GM12873 (cell line): ENCODE data around the gene PCDH9.

Source experiments
- CTCF ChIP-seq: IDR thresholded peaks from 2 replicates; pipeline ENCODE4 v1.5.1; 2012; ENCODE audit warnings: low read depth, mild to moderate bottlenecking, moderate library complexity, low read length, control low read depth; ENCODE audit not compliant: insufficient read depth; ENCODE audit errors: missing control alignments

PCDH9 gene

DNA sequence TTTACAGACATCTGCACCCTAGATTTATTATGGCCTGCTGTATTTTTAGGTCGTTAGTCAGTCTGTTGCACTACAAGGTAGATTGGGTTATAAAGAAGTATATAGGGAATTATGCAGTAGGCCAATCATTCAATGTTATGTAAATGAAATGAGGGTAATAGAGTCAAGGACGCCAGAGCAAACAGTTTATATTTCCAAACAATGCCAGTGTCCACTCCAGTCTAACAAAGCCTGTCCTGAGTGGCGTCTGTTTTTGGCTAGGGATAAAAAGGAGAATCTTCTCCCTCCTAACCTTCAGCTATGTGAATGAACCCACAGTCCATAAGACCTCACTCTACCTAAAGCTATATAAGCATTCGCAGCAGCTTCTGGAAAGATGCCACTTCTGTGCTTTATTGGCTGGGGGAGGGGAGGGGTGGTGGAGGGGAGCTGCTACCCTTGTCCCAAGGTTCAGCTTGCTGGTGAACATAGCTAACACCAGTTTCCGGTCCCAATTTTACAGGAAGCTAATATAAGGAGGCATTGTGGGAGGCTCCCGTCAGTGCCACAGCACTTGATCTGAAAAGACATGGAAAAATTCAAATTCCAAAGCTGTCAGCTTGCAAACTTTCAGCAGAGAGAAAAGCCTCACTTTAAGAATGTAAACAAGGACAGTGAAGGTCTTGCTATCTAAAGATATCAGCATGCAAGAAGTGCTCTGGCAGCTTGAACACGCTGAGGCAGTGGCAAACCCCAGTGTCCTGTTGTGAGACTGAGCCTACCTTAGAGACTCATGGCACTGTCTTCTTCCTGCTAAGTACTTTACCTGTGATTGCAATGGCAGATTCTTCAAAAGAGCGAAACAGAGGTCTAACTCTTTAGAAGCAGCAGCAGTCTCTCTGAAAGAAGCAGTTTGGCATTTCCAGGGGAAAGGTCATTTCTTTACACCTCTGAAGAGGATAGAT lies 369.9 kb downstream of the PCDH9 start:
- TF ChIP-seq CTCF: no peak

DNA sequence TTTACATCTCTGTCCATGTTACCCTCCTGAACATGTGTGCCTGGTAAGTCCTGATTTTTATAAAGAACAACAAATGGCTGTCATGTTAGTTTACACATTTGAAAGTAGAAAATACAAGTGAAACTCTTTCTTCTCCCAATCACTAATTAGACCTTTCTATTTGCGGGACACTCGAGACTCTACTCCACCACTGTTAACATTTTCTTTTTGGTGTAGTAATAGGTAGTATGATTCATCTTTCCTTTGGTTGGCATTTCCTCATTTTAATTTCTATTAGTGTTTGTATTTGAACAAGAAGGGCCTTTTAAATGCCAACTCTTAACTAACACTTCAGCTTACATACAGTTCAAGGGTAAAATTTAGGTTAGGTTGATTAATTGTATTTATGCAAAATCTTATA lies 371.1 kb downstream of the PCDH9 start:
- no peak for TF ChIP-seq CTCF

DNA sequence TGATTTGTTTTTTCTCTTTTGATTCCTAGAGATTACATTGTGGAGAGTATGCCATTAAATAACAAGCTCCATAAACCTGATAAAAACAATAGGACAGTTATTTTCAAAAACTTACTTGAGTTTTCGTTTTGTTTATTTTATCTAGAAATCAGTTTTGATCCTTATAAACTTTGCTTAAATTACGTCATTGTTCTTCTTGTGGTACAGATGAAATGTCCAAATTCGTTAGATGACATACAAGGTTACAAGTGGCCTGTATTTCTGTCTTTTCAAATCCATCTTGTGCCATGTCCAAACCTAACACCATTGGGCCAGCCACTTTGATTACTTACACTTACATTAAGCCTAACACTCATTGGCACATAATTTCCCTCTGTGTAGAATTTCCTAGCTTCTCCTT lies 372.0 kb downstream of the PCDH9 start:
- TF ChIP-seq CTCF: no peak

GRCh38 chr13:66855131-66855530 lies 375.0 kb downstream of the PCDH9 start:
- TF ChIP-seq CTCF: no peak

- no peak for TF ChIP-seq CTCF
These were observed 376.6 kb downstream of the PCDH9 start for GRCh38 chr13:66853564-66853963.

DNA sequence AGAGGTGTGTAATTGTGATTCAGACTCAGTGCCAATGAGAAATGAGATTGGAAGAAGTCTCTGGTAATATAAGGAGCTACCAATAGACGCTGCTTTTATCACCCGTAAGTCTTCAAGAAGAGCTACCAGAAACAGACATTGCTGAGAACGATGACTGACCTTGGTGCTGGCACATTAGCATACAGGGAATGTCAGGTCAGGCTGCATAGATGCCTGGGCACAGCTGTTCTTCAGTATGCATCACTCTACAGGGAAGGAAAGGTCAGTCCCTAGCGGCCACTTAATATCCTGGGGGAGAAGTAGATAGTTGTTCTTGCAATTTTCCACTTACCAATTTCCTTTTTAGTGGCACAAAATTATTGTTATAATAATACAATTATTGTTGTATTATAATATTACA lies 380.4 kb downstream of the PCDH9 start:
- no peak for TF ChIP-seq CTCF

DNA sequence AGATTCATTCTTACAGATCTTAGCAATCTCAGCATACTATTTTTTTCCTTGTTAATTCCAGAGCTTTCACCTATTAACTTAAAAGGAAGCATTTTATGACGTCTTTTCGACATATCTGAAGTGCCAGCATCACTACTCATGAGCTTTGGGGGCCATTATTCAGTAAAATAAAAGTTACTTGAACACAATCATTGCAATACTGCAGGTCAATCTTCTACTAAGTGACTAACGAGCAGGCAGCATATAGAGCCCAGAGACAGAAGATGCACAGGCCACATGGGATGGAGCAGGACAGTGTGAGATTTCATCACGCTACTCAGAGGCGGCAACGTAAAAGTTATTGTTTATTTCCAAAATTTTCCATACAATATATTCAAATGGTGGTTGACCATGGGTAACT lies 382.6 kb downstream of the PCDH9 start:
- TF ChIP-seq CTCF: no peak
